KMS-11 (cell line): ENCODE results near the gene COL6A6.

ENCODE experiments used
- H2AFZ ChIP-seq: fragments of 200-600 bp; sonication (generic); 2 replicates; pipeline ENCODE4 v1.6.1; 2016; ENCODE audit warnings: antibody characterized with exemption, mixed run types, low read depth
- H3K27ac ChIP-seq: fragments of 200-600 bp; sonication (generic); 2 replicates; pipeline ENCODE4 v1.6.1; 2016; ENCODE audit warnings: mild to moderate bottlenecking, mixed run types
- H3K27me3 ChIP-seq: fragments of 200-600 bp; sonication (generic); 2 replicates; pipeline ENCODE4 v1.6.1; 2017; ENCODE audit warnings: mild to moderate bottlenecking, low read depth, mixed run types, moderate library complexity; ENCODE audit not compliant: insufficient read depth
- H3K36me3 ChIP-seq: fragments of 200-600 bp; sonication (generic); 2 replicates; pipeline ENCODE4 v1.6.1; 2017; ENCODE audit warnings: mild to moderate bottlenecking, mixed run types; ENCODE audit not compliant: insufficient read depth
- H3K4me1 ChIP-seq: fragments of 200-600 bp; sonication (generic); 2 replicates; pipeline ENCODE4 v1.6.1; 2016; ENCODE audit warnings: mild to moderate bottlenecking, low read depth, mixed run types; ENCODE audit not compliant: poor library complexity, severe bottlenecking
- H3K4me2 ChIP-seq: fragments of 200-600 bp; sonication (generic); 2 replicates; pipeline ENCODE4 v1.7.0; 2016; ENCODE audit warnings: mild to moderate bottlenecking, mixed run types
- H3K4me3 ChIP-seq: fragments of 200-600 bp; sonication (generic); IDR thresholded peaks from 2 replicates; pipeline ENCODE4 v1.6.1; 2017; ENCODE audit warnings: low read depth, low read length, mixed read lengths; ENCODE audit not compliant: insufficient read depth
- H3K79me2 ChIP-seq: fragments of 200-600 bp; sonication (generic); 2 replicates; pipeline ENCODE4 v1.6.1; 2016; ENCODE audit warnings: low read depth, mixed run types; ENCODE audit not compliant: insufficient read depth
- H3K9ac ChIP-seq: fragments of 200-600 bp; sonication (generic); 2 replicates; pipeline ENCODE4 v1.6.1; 2016; ENCODE audit warnings: mild to moderate bottlenecking, mixed run types
- H4K20me1 ChIP-seq: fragments of 200-600 bp; sonication (generic); 2 replicates; pipeline ENCODE4 v1.6.1; 2016; ENCODE audit warnings: mild to moderate bottlenecking, mixed run types; ENCODE audit not compliant: insufficient read depth
- TF ChIP-seq, protein P1 (sequence below): fragments of 200-600 bp; sonication (generic); conservative IDR thresholded peaks from 2 replicates; pipeline ENCODE4 v1.6.1; 2017; ENCODE audit warnings: low read depth, mild to moderate bottlenecking, antibody characterized with exemption, low read length, moderate library complexity, mixed read lengths

Gene COL6A6

DNA sequence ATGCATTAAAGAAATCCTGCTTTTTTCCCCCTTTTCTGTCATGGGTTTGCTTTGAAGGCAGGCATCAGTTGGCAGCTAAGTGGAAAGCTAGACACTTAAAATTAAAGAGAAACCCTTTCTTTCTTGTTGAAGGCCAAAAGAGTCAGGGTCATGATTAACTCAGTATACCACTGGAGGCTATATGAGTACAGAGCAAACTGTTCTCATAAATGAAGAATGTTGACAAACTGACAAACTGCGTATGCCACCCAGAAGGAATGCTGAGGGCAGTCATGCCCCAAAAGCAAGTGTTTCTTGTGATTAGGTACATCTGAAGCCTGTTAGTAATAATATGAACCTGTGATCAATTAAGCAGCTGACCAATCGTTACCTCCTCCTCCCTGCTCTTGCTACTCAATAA is 43.6 kb upstream of the COL6A6 start:
- H3K79me2 ChIP-seq: no peaks in the 10 kb centered on the region
- TF ChIP-seq, protein P1, sequence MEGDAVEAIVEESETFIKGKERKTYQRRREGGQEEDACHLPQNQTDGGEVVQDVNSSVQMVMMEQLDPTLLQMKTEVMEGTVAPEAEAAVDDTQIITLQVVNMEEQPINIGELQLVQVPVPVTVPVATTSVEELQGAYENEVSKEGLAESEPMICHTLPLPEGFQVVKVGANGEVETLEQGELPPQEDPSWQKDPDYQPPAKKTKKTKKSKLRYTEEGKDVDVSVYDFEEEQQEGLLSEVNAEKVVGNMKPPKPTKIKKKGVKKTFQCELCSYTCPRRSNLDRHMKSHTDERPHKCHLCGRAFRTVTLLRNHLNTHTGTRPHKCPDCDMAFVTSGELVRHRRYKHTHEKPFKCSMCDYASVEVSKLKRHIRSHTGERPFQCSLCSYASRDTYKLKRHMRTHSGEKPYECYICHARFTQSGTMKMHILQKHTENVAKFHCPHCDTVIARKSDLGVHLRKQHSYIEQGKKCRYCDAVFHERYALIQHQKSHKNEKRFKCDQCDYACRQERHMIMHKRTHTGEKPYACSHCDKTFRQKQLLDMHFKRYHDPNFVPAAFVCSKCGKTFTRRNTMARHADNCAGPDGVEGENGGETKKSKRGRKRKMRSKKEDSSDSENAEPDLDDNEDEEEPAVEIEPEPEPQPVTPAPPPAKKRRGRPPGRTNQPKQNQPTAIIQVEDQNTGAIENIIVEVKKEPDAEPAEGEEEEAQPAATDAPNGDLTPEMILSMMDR: no peak
- no peak overlapping the region for H3K9ac ChIP-seq
- H3K27ac ChIP-seq: no peak overlapping the region
- no peak overlapping the region for H2AFZ ChIP-seq
- no peaks in the 10 kb centered on the region for H3K27me3 ChIP-seq
- no peaks in the 10 kb centered on the region for H4K20me1 ChIP-seq
- H3K4me2 ChIP-seq: no peak overlapping the region
- no peak overlapping the region for H3K4me3 ChIP-seq
- no peaks in the 10 kb centered on the region for H3K4me1 ChIP-seq
- no peaks in the 10 kb centered on the region for H3K36me3 ChIP-seq

- Histone ChIP-seq H3K27ac (no peak overlapping the region), H4K20me1 (no peaks in the 10 kb centered on the region), H3K27me3 (no peaks in the 10 kb centered on the region), H3K9ac (no peak overlapping the region), H3K4me1 (no peaks in the 10 kb centered on the region), H3K4me2 (no peak overlapping the region), H3K36me3 (no peaks in the 10 kb centered on the region), H3K79me2 (no peaks in the 10 kb centered on the region), H2AFZ (no peak overlapping the region), H3K4me3 (no peak overlapping the region)
- TF ChIP-seq, protein P1: no peak; the same call in 1 of the 2 replicates
These were observed 36.2 kb upstream of the COL6A6 start for GRCh38 chr3:130480736-130481135.

GRCh38 chr3:130488288-130488687 is 28.7 kb upstream of the COL6A6 start:
- Histone ChIP-seq H3K4me3 (no peak overlapping the region), H3K4me2 (no peak overlapping the region), H3K79me2 (no peaks in the 10 kb centered on the region), H3K36me3 (no peaks in the 10 kb centered on the region), H2AFZ (no peak overlapping the region), H3K9ac (no peak overlapping the region), H4K20me1 (no peaks in the 10 kb centered on the region), H3K27me3 (no peaks in the 10 kb centered on the region), H3K4me1 (no peaks in the 10 kb centered on the region), H3K27ac (no peak overlapping the region)
- TF ChIP-seq, protein P1: no peak

DNA sequence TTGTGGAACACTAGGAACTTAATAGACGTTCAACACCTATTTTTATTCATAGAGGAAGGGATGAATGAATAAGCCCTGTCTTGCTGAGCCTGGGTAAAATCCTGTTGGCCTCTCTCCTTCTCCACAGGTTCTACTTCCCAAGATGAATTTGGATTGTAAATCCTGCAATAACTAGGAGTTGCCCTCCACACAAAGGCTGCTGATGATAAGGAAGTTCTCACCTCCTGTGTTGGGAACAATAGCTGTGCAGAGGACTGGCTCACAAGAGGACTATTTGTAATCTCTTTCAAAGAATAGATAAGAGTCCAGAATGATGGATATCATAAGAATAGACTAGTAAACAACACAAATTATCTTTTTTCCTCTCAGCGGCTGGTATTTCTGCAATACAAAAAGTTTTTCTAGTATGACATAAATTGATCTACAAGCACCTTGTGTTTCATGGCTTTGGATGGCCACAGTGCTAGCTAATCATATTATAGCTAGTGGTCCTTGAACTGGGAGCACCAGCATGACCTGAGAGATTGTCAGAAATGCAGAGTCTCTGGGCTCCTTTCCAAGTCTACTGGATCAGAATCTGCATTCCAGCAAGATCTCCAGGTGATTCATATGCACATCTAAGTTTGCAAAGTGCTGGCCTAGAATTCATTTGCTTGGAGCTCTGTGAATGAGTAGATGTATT is 28.1 kb upstream of the COL6A6 start:
- H3K27ac ChIP-seq: no peak overlapping the region
- no peaks in the 10 kb centered on the region for H3K36me3 ChIP-seq
- no peaks in the 10 kb centered on the region for H3K27me3 ChIP-seq
- no peaks in the 10 kb centered on the region for H3K79me2 ChIP-seq
- H2AFZ ChIP-seq: no peak overlapping the region
- TF ChIP-seq, protein P1: no peak
- no peaks in the 10 kb centered on the region for H3K4me1 ChIP-seq
- H3K4me3 ChIP-seq: no peak overlapping the region
- no peak overlapping the region for H3K4me2 ChIP-seq
- no peaks in the 10 kb centered on the region for H4K20me1 ChIP-seq
- H3K9ac ChIP-seq: no peak overlapping the region
